DOHH2 (cell line): ENCODE measurements around the gene SERPINA5.

Experiments used
- CTCF ChIP-seq: fragments of 200-600 bp; sonication (generic); IDR thresholded peaks from one replicate; pipeline ENCODE4 v1.5.1; 2014; ENCODE audit warnings: antibody characterized with exemption, mild to moderate bottlenecking, low read depth, low read length; ENCODE audit not compliant: poor library complexity, severe bottlenecking
- EZH2phosphoT487 ChIP-seq: fragments of 200-600 bp; sonication (generic); IDR thresholded peaks from 2 replicates; pipeline ENCODE4 v1.6.1; 2017; ENCODE audit warnings: borderline replicate concordance, mild to moderate bottlenecking, antibody characterized with exemption, low read length, moderate library complexity, mixed read lengths

- TF ChIP-seq CTCF (no peak), EZH2phosphoT487 (no peak)
Measured at GRCh38 chr14:94568186-94568585, 13.0 kb upstream of the SERPINA5 start.
